ENCODE data around the gene CCDC124. TPM values are rescaled to one million over a fixed set of nuclear protein-coding genes. Genes with fewer than 3 reads are reported as not detected.

Gene CCDC124
- total RNA-seq, 2 donors from 2014 or later = 44.1 to 60.8 TPM

DNA sequence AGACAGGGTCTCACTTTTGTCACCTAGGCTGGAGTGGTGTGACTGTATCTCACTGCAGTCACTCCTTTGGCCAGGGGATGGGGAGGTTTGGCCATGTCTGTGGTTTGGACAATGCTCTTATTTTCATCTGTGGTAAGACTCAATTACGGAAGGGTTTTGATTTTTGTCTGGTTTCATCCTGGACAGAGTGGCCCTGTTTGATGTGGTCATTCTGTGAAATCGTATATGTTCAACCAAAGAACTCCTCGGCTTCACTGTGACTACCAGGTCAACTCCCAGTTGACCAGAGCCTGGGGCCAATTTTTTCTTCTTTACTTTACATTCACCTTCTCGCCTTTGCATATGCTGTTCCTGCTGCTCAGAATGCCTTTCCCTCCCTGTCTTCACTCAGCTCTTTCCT, 6.8 kb upstream of the CCDC124 start:
- ATAC-seq (ENCODE audit: insufficient number of reproducible peaks, low FRiP score, low read depth) (no peak), DNase-seq (ENCODE audit: low spot score) (no peak)
- Histone ChIP-seq H3K27me3 (replicated peaks; ENCODE audit: insufficient read depth) (no peaks in the 10 kb centered on the region), H3K27ac (no peak overlapping the region), H3K36me3 (no peaks in the 10 kb centered on the region), H3K9me3 (no peaks in the 10 kb centered on the region), H3K4me1 (ENCODE audit: control insufficient read depth in 1 of 2, low read depth in 2 of 2) (no peaks in the 10 kb centered on the region), H3K4me3 (no peak overlapping the region)
- TF ChIP-seq, protein P1, sequence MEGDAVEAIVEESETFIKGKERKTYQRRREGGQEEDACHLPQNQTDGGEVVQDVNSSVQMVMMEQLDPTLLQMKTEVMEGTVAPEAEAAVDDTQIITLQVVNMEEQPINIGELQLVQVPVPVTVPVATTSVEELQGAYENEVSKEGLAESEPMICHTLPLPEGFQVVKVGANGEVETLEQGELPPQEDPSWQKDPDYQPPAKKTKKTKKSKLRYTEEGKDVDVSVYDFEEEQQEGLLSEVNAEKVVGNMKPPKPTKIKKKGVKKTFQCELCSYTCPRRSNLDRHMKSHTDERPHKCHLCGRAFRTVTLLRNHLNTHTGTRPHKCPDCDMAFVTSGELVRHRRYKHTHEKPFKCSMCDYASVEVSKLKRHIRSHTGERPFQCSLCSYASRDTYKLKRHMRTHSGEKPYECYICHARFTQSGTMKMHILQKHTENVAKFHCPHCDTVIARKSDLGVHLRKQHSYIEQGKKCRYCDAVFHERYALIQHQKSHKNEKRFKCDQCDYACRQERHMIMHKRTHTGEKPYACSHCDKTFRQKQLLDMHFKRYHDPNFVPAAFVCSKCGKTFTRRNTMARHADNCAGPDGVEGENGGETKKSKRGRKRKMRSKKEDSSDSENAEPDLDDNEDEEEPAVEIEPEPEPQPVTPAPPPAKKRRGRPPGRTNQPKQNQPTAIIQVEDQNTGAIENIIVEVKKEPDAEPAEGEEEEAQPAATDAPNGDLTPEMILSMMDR (IDR thresholded peaks at IDR 0.05) = no peak

GRCh38 chr19:17929056-17929455, 3.8 kb upstream of the CCDC124 start:
- Histone ChIP-seq H3K27ac (no peak overlapping the region), H3K4me3 (no peak overlapping the region), H3K9me3 (no peaks in the 10 kb centered on the region), H3K27me3 (replicated peaks; ENCODE audit: insufficient read depth) (no peaks in the 10 kb centered on the region), H3K36me3 (no peaks in the 10 kb centered on the region), H3K4me1 (ENCODE audit: control insufficient read depth in 1 of 2, low read depth in 2 of 2) (peaks cover 7 to 11% of the 10 kb centered on the region in 2 donors)
- TF ChIP-seq, protein P1 (IDR thresholded peaks at IDR 0.05) = no peak
- DNase-seq (ENCODE audit: low spot score) (no peak), ATAC-seq (ENCODE audit: insufficient number of reproducible peaks, low FRiP score, low read depth) (no peak)

- Histone ChIP-seq H3K4me3 (peak overlapping the region; percentile 78), H3K27me3 (replicated peaks; ENCODE audit: insufficient read depth) (no peaks in the 10 kb centered on the region), H3K36me3 (peaks cover 5% of the 10 kb centered on the region), H3K4me1 (ENCODE audit: control insufficient read depth in 1 of 2, low read depth in 2 of 2) (peaks cover 9 to 15% of the 10 kb centered on the region in 2 donors), H3K27ac (no peak overlapping the region), H3K9me3 (no peaks in the 10 kb centered on the region)
- ATAC-seq (ENCODE audit: insufficient number of reproducible peaks, low FRiP score, low read depth) (no peak), DNase-seq (ENCODE audit: low spot score) (no peak)
- TF ChIP-seq, protein P1 (IDR thresholded peaks at IDR 0.05) = no peak
Measured at GRCh38 chr19:17931532-17932191, 1.2 kb upstream of the CCDC124 start.

- no peak for DNase-seq (ENCODE audit: low spot score)
- H3K27ac ChIP-seq = no peak overlapping the region
- peaks cover 9 to 15% of the 10 kb centered on the region in 2 donors for H3K4me1 ChIP-seq (ENCODE audit: control insufficient read depth in 1 of 2, low read depth in 2 of 2)
- no peaks in the 10 kb centered on the region for H3K9me3 ChIP-seq
- H3K36me3 ChIP-seq = peaks cover 6% of the 10 kb centered on the region
- no peak for ATAC-seq (ENCODE audit: insufficient number of reproducible peaks, low FRiP score, low read depth)
- TF ChIP-seq, protein P1 (IDR thresholded peaks at IDR 0.05) = no peak
- H3K27me3 ChIP-seq (replicated peaks; ENCODE audit: insufficient read depth) = no peaks in the 10 kb centered on the region
- peak overlapping the region; percentile 78 for H3K4me3 ChIP-seq
Measured at GRCh38 chr19:17933414-17934129, 757 bp downstream of the CCDC124 start.

GRCh38 chr19:17936379-17936778, 3.6 kb downstream of the CCDC124 start:
- no peaks in the 10 kb centered on the region for H3K27me3 ChIP-seq (replicated peaks; ENCODE audit: insufficient read depth)
- no peaks in the 10 kb centered on the region for H3K9me3 ChIP-seq
- TF ChIP-seq, protein P1 (IDR thresholded peaks at IDR 0.05) = no peak
- peaks cover 10% of the 10 kb centered on the region for H3K36me3 ChIP-seq
- H3K4me3 ChIP-seq = no peak overlapping the region
- no peak overlapping the region for H3K27ac ChIP-seq
- peaks cover 9 to 15% of the 10 kb centered on the region in 2 donors for H3K4me1 ChIP-seq (ENCODE audit: control insufficient read depth in 1 of 2, low read depth in 2 of 2)
- DNase-seq (ENCODE audit: low spot score) = no peak
- ATAC-seq (ENCODE audit: insufficient number of reproducible peaks, low FRiP score, low read depth) = no peak

All from thoracic aorta (tissue), 2 donors.